Activated naive CD4-positive, alpha-beta T cell treated with anti-CD3 and anti-CD28 coated beads, Interleukin-2, amount 10 ng/mL, durations not matched to agents 7 days and 5 days (primary cell): ENCODE data around the gene WNK2.
"Not testable (repeated sequence)": the region's sequence is repeated elsewhere in the genome, so short reads cannot be mapped to it uniquely, and the experiment has no call there.

Source experiments
- CTCF ChIA-PET: fragments of 350-600 bp; sonication (Branson Sonifier 250); formaldehyde crosslinking; loops from one replicate; lab custom pipeline; 2021; ENCODE audit warnings: antibody characterized with exemption; lab: Charles Lee
- DNase-seq: peaks from one replicate; pipeline ENCODE4 v3.0.0-alpha.2; 2020
- H3K27ac Mint-ChIP-seq: one replicate; pipeline ENCODE4 v1.8.0; 2021; ENCODE audit warnings: mild to moderate bottlenecking, moderate library complexity, mixed read lengths
- H3K27me3 Mint-ChIP-seq: one replicate; pipeline ENCODE4 v1.8.0; 2021; ENCODE audit warnings: mild to moderate bottlenecking, mixed read lengths
- H3K36me3 Mint-ChIP-seq: one replicate; pipeline ENCODE4 v1.8.0; 2021; ENCODE audit warnings: mixed read lengths
- H3K4me1 Mint-ChIP-seq: one replicate; pipeline ENCODE4 v1.8.0; 2021; ENCODE audit warnings: mixed read lengths
- H3K4me3 Mint-ChIP-seq: one replicate; pipeline ENCODE4 v1.8.0; 2021; ENCODE audit warnings: mild to moderate bottlenecking, moderate library complexity, mixed read lengths
- H3K9me3 Mint-ChIP-seq: one replicate; pipeline ENCODE4 v1.8.0; 2021; ENCODE audit warnings: mixed read lengths

Gene WNK2

DNA sequence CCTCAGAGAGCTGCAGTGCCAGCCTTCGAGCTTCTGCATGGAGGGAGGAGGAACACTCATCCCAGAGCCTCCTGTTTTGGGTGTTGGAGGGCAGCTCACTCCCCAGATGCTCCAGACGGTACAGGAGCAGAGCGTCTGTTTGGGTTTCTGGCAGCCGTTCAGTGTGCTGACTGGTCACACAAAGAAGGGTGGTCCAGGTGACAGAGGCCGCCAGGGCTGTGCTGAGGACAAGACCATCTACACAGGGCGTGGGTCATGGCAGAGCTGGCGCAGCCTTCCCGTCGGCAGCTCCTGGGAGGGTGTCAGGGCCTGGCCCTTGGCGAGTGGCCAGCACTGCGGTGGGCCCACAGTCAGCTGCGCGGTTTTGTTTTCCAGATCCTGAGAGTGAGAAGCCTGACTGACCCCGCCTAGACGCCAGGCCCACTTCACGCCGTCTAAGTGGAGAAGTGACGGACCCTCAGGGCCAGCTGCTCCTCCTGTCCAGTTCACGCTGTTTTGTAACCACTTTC lies 136.1 kb downstream of the WNK2 start:
- no peak overlapping the region for H3K4me3 Mint-ChIP-seq
- H3K27me3 Mint-ChIP-seq, result peaks cover 54% of the 10 kb centered on the region
- DNase-seq, result no peak
- CTCF ChIA-PET, result no interaction called here
- H3K9me3 Mint-ChIP-seq, result no peaks in the 10 kb centered on the region
- H3K4me1 Mint-ChIP-seq, result peaks cover 8% of the 10 kb centered on the region
- no peaks in the 10 kb centered on the region for H3K36me3 Mint-ChIP-seq
- H3K27ac Mint-ChIP-seq, result no peak overlapping the region

DNA sequence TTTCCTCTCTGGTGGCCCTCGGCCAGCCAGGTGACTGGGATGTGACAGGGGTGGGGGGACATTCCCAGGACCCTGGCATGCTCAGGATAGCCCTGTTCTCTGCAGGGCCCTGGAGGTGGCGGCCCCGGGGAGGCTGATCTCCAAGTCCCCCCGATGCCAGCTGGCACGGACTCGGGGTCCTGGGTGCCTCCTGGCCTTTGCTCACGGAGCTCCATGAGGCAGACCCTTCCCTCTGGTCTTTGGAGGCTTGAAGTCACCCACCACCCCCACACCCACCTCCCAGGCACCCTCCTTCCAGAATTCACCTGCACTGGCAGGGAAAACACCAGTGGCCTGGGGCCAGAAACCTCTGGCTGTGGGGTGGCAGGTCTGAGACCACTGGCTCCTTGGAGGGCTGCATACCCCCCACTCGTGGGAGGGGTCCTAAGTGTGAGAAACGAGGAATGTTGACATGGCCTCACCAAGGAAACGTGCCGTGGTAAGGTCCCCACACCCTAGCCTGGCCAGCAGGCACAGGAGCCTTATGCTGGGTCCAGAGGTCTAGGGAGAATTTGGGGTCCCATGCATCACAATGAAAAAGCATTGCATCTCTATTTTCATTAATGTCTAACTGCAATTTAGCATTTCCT lies 136.8 kb downstream of the WNK2 start:
- no peaks in the 10 kb centered on the region for H3K9me3 Mint-ChIP-seq
- no peak for DNase-seq
- no peaks in the 10 kb centered on the region for H3K36me3 Mint-ChIP-seq
- CTCF ChIA-PET, result no interaction called here
- H3K4me3 Mint-ChIP-seq, result no peak overlapping the region
- H3K27ac Mint-ChIP-seq, result no peak overlapping the region
- H3K4me1 Mint-ChIP-seq, result peaks cover 8% of the 10 kb centered on the region
- peaks cover 54% of the 10 kb centered on the region for H3K27me3 Mint-ChIP-seq

GRCh38 chr9:93321220-93321610 lies 137.3 kb downstream of the WNK2 start:
- no peaks in the 10 kb centered on the region for H3K36me3 Mint-ChIP-seq
- DNase-seq, result no peak
- no peak overlapping the region for H3K4me3 Mint-ChIP-seq
- peaks cover 54% of the 10 kb centered on the region for H3K27me3 Mint-ChIP-seq
- CTCF ChIA-PET, result no interaction called here
- peaks cover 8% of the 10 kb centered on the region for H3K4me1 Mint-ChIP-seq
- no peaks in the 10 kb centered on the region for H3K9me3 Mint-ChIP-seq
- H3K27ac Mint-ChIP-seq, result no peak overlapping the region

DNA sequence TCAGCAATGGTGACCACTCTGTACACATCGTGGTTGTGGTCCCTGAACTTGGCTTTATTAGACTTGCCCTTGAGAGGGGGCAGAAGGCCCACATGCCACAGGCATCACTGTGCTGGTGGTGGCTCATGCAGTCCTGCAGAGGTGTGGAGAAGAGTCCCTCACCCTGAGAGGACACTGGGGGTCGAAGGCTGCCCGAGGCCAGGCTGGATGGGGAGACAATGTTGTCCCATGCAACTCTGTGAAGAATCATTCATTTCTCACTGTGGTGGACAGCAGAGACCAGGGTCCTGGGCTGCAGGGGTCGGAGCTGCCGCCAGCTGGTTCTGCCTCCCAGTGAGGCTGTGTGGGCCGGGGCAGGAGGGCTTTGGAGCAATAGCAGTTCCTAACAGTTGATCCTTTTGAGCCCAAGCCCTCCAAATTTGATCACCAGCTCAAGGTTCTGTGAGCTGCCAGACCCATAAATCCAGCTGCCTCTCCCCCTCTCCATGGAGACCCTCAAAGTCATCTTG lies 139.6 kb downstream of the WNK2 start:
- H3K9me3 Mint-ChIP-seq, H3K4me3 Mint-ChIP-seq, CTCF ChIA-PET, DNase-seq, H3K4me1 Mint-ChIP-seq, H3K27ac Mint-ChIP-seq, H3K36me3 Mint-ChIP-seq: not testable (repeated sequence)
- H3K27me3 Mint-ChIP-seq, result peaks cover 33% of the 10 kb centered on the region

DNA sequence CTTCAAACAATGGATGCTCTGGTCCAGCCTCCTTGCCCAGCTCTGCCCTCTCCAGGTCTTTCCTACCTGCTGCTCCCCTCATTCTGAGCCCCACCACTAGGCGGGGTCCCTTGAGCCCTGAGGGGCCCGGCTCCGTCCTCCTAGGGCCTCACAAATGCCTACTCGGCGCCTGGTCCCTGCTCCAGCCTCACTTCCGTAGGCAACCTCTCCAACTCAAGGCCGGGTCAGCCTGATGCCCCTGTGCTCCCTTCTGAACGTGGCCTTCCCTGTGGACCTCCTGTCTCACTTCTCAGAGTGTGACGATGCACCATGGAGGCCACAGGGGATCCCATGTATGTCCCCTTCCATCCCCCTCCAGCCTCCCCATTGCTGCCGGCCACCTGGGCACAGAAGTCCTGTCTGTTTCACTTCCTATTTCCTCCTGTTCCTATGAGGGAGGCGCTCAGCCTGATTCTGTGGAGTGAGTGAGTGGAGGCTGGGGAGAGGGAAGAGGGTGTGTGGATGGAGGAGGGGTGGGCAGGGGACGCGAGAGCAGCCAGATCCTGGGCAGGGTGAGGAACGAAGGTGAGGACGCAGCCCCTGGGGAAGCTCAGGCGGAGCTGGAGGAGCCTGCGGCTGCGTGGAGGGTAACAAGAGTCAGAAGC lies 140.4 kb downstream of the WNK2 start:
- no peaks in the 10 kb centered on the region for H3K4me1 Mint-ChIP-seq

DNA sequence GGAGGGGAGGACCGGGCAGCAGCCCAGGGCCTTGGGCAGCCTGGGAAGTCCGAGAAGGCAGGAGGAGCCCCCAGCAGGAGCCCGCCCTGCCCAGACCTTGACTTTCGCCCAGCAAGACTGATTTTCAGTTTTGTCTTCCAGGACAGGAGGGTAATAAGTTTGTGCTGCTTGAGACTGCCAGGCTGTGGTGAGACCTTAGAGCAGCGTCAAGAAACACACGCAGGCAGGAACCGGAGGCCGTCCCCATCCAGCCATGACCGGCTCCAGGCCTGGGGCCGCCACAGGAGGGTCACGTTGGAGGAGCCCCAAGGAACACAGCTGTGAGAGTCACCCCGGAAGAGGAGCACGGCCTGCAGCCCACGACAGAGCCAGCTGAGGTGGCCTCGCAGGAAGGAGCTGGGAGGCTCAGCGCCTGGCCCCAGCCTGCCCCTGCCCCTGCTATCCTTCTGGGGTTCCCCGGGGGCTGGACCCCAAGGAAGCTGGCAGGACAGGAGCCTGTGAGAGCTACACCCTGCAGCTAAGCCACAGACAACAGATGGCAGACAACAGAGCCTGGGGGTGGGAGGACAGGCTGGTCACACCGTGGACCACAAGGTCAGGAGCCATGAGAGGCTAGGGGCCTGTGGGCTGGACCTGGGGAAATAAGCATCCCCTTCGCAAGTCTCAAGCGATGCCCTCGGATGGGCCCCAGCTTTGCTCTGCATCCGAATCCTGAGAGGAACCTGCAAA lies 141.5 kb downstream of the WNK2 start:
- Mint-ChIP-seq H3K36me3 (no peaks in the 10 kb centered on the region), H3K9me3 (no peaks in the 10 kb centered on the region), H3K4me3 (no peak overlapping the region), H3K4me1 (no peaks in the 10 kb centered on the region), H3K27me3 (peaks cover 16% of the 10 kb centered on the region), H3K27ac (no peak overlapping the region)
- CTCF ChIA-PET, result no interaction called here
- no peak for DNase-seq

More for the DNA sequence above, 140.4 kb downstream of the WNK2 start:
- peaks cover 26% of the 10 kb centered on the region for H3K27me3 Mint-ChIP-seq
- no peaks in the 10 kb centered on the region for H3K36me3 Mint-ChIP-seq
- DNase-seq, result no peak
- H3K4me3 Mint-ChIP-seq, result no peak overlapping the region
- H3K27ac Mint-ChIP-seq, result no peak overlapping the region
- CTCF ChIA-PET, result no interaction called here
- H3K9me3 Mint-ChIP-seq, result no peaks in the 10 kb centered on the region

DNA sequence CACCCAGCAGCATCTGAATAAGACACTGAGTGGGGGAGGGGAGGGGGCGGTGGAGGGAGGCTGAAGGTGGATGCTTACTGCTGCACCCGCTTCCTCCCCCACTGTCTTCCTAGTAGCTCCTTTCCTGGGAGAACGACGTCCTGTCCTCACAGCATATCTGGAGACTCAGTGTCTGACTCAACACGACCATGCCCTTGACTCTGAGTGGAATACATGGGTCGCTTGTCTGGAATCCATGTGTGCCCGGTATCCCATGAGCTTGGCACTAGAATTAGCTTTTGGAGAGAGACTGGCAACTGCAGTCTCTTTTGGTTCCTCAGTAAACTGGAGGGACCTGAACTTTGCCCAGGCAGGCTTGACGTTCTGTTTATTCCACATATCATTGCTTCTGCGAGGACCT lies 142.1 kb downstream of the WNK2 start:
- Mint-ChIP-seq H3K27me3 (peaks cover 16% of the 10 kb centered on the region), H3K36me3 (no peaks in the 10 kb centered on the region), H3K27ac (no peak overlapping the region), H3K4me3 (no peak overlapping the region), H3K4me1 (no peaks in the 10 kb centered on the region), H3K9me3 (no peaks in the 10 kb centered on the region)
- CTCF ChIA-PET, result no interaction called here
- DNase-seq, result no peak

DNA sequence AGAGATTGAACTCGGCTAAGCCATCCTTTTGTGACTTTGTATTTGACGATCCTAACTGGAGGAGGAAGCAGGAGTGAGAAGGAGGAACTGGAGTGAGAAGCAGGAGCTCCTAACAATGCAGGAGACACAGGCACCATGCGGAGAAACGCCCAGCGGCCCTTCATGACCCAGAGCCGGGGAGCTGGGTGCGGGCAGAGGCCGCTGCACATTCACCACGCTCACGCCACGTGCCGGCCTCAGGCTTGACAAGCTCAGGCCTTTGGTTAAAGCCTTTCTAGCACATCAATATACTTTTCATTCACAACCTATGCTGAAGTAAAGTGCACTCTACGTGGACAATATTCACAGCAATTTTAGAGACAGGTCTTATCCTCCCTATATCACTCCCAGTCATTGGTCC lies 142.7 kb downstream of the WNK2 start:
- peaks cover 19% of the 10 kb centered on the region for H3K27me3 Mint-ChIP-seq
- no peaks in the 10 kb centered on the region for H3K36me3 Mint-ChIP-seq
- no peak overlapping the region for H3K4me3 Mint-ChIP-seq
- no peak overlapping the region for H3K27ac Mint-ChIP-seq
- CTCF ChIA-PET, result no interaction called here
- DNase-seq, result no peak
- H3K9me3 Mint-ChIP-seq, result no peaks in the 10 kb centered on the region
- H3K4me1 Mint-ChIP-seq, result no peaks in the 10 kb centered on the region

GRCh38 chr9:93329629-93330280 lies 145.8 kb downstream of the WNK2 start:
- CTCF ChIA-PET, result no interaction called here
- H3K4me3 Mint-ChIP-seq, result no peak overlapping the region
- H3K9me3 Mint-ChIP-seq, result no peaks in the 10 kb centered on the region
- H3K27ac Mint-ChIP-seq, result no peak overlapping the region
- H3K36me3 Mint-ChIP-seq, result no peaks in the 10 kb centered on the region
- peaks cover 20% of the 10 kb centered on the region for H3K27me3 Mint-ChIP-seq
- H3K4me1 Mint-ChIP-seq, result no peaks in the 10 kb centered on the region
- no peak for DNase-seq

- H3K9me3 Mint-ChIP-seq, result peaks cover 7% of the 10 kb centered on the region
- peaks cover 21% of the 10 kb centered on the region for H3K27me3 Mint-ChIP-seq
- no peaks in the 10 kb centered on the region for H3K36me3 Mint-ChIP-seq
- H3K4me1 Mint-ChIP-seq, result no peaks in the 10 kb centered on the region
- CTCF ChIA-PET, result interaction anchor here (0.6 kb wide), 1 partner anchor 375 kb away, joined by 4 read pairs; no protein-coding TSS in a partner anchor
- no peak for DNase-seq
- no peak overlapping the region for H3K27ac Mint-ChIP-seq
- H3K4me3 Mint-ChIP-seq, result no peak overlapping the region
Observed at GRCh38 chr9:93332317-93332716, 148.4 kb downstream of the WNK2 start.

DNA sequence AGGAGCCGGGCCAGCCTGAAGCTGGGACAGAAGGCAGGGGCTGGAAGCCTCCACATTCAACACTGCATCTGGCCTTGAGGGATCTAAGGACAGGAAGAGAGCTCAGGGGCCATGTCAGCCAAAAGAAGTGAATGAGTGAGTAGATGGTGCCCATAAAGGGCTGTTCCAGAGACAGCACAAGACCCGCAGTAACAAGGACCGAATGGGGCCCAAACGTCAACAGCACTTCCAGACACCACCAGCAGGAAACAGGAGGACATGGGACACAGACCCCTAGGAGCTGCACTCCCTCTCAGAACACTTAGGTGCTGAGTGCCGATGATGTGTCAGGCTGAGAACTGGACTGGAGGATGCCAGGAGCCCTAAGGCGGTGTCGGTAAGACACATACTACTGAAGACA lies 152.8 kb downstream of the WNK2 start:
- Mint-ChIP-seq H3K36me3 (peaks cover 2% of the 10 kb centered on the region), H3K9me3 (peaks cover 25% of the 10 kb centered on the region), H3K4me1 (no peaks in the 10 kb centered on the region), H3K27me3 (peaks cover 28% of the 10 kb centered on the region), H3K27ac (no peak overlapping the region), H3K4me3 (no peak overlapping the region)
- DNase-seq, result no peak
- CTCF ChIA-PET, result interaction anchor here (0.6 kb wide), 1 partner anchor 45 kb away, joined by 3 read pairs; no protein-coding TSS in a partner anchor

GRCh38 chr9:93338196-93338595 lies 154.3 kb downstream of the WNK2 start:
- H3K36me3 Mint-ChIP-seq, CTCF ChIA-PET, H3K4me3 Mint-ChIP-seq, DNase-seq, H3K27ac Mint-ChIP-seq, H3K4me1 Mint-ChIP-seq: not testable (repeated sequence)
- peaks cover 25% of the 10 kb centered on the region for H3K9me3 Mint-ChIP-seq
- H3K27me3 Mint-ChIP-seq, result peaks cover 25% of the 10 kb centered on the region

DNA sequence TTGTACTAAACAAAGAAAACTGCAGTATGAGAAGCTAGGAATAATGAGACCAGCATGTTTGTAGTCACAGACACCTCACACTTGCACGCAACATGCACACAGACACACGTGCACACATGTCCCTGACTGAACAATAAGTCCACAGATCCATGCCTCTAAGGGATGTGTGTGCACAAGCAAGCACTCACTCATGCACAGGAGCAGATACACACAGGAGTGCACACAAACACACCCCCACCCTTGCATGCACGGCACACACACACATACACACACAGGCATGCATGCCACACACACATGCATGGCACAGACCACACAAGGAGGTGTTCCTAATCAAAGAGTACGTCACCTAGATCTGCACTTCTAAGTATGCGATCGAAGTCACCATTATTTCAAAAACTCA lies 156.2 kb downstream of the WNK2 start:
- Mint-ChIP-seq H3K27me3 (peaks cover 34% of the 10 kb centered on the region), H3K4me1 (no peaks in the 10 kb centered on the region), H3K4me3 (no peak overlapping the region), H3K36me3 (peaks cover 2% of the 10 kb centered on the region), H3K27ac (no peak overlapping the region), H3K9me3 (peaks cover 25% of the 10 kb centered on the region)
- no peak for DNase-seq
- CTCF ChIA-PET, result no interaction called here

GRCh38 chr9:93341820-93342219 lies 157.9 kb downstream of the WNK2 start:
- not testable (repeated sequence) for H3K36me3 Mint-ChIP-seq, H3K4me3 Mint-ChIP-seq, H3K4me1 Mint-ChIP-seq, H3K27ac Mint-ChIP-seq, DNase-seq
- CTCF ChIA-PET, result interaction anchor here (0.6 kb wide), 1 partner anchor 27 kb away, joined by 3 read pairs; no protein-coding TSS in a partner anchor
- Mint-ChIP-seq H3K27me3 (peaks cover 45% of the 10 kb centered on the region), H3K9me3 (peaks cover 21% of the 10 kb centered on the region)
